Adipocyte (in vitro differentiated cells): ENCODE data around the gene CTNNBL1.
"Not testable (repeated sequence)": the region's sequence is repeated elsewhere in the genome, so short reads cannot be mapped to it uniquely, and the experiment has no call there.

Experiments used
- DNase-seq: peaks from one replicate; pipeline ENCODE4 v3.0.0-alpha.2; 2015; ENCODE audit warnings: low read depth
- H3K27me3 ChIP-seq: replicated peaks from 2 replicates; pipeline ENCODE4 v1.7.0; 2013; ENCODE audit warnings: mild to moderate bottlenecking, low read length, moderate library complexity; ENCODE audit not compliant: control insufficient read depth, insufficient read depth
- H3K36me3 ChIP-seq: 2 replicates; pipeline ENCODE4 v1.7.0; 2013; ENCODE audit warnings: low read length, mild to moderate bottlenecking, moderate library complexity; ENCODE audit not compliant: control insufficient read depth, insufficient read depth, severe bottlenecking
- H3K4me1 ChIP-seq: 2 replicates; pipeline ENCODE4 v1.7.0; 2013; ENCODE audit warnings: mild to moderate bottlenecking, low read length, moderate library complexity; ENCODE audit not compliant: control insufficient read depth, insufficient read depth
- H3K4me3 ChIP-seq: 2 replicates; pipeline ENCODE4 v1.7.0; 2013; ENCODE audit warnings: mild to moderate bottlenecking, low read length, moderate library complexity
- H3K9ac ChIP-seq: 2 replicates; pipeline ENCODE4 v1.7.0; 2013; ENCODE audit warnings: mild to moderate bottlenecking, low read length, moderate library complexity
- H3K9me3 ChIP-seq: 2 replicates; pipeline ENCODE4 v1.7.0; 2013; ENCODE audit warnings: mild to moderate bottlenecking, low read length, moderate library complexity; ENCODE audit not compliant: control insufficient read depth

The CTNNBL1 gene

DNA sequence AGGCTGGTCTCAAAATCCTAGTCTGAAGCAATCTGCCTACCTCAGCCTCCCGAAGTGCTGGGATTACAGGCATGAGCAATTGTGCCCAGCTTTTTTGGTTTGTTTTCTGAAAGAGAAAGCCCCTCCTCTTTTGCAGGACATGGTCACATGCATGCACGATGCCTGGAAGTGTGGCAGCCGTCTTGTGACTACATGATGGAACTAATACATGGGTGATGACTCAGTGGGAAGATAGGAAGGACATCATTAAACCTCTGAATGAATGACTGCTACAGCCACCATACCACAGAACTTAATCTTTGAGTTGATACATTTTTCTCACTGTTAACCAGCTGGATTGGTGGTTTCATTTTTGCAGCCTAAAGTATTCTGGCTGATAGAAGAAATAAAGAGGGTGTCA lies 13.4 kb upstream of the CTNNBL1 start:
- Histone ChIP-seq H3K9me3 (peaks cover 5% of the 10 kb centered on the region), H3K4me1 (peaks cover 18% of the 10 kb centered on the region), H3K27me3 (peaks cover 35% of the 10 kb centered on the region), H3K9ac (no peak overlapping the region), H3K36me3 (no peaks in the 10 kb centered on the region), H3K4me3 (no peak overlapping the region)
- no peak for DNase-seq

DNA sequence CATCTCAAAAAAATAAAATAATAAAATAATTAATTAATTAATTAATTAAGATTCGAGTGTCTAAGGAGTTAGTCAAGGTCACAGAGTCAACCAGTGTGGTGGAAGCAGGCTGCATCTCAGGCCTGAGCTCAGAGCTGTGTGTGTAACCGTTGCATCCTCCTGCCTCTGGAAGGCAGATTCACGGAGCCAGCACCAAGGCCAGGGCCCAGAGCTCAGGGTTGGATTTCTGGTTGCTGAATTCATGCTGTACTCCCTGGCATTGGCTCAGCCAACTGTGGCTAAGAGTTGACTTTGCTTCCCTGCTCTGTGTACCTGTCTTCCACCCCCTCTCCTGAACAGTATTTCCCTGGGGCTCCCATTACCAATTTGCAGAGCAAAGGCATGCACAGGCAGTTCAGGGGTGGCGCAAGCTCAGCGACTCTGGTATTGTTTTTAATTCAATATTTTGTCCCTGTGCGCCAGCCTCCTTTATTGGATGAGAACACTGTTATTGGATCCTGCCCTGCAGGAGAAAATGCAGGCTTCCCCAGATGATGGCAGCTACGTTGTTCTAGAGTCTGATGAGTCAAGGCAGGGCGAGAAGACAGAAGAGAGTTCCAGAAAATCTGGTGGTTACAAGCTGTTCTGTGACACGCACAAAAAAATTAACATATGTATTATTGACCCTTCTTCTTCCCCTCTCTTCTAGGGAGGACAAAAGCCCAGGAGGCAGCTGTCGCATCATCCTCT lies 12.3 kb upstream of the CTNNBL1 start:
- DNase-seq, result peak; percentile 8
- peaks cover 25% of the 10 kb centered on the region for H3K27me3 ChIP-seq
- H3K4me3 ChIP-seq, result no peak overlapping the region
- H3K9me3 ChIP-seq, result peaks cover 11% of the 10 kb centered on the region
- no peaks in the 10 kb centered on the region for H3K36me3 ChIP-seq
- H3K4me1 ChIP-seq, result peaks cover 18% of the 10 kb centered on the region
- no peak overlapping the region for H3K9ac ChIP-seq

DNA sequence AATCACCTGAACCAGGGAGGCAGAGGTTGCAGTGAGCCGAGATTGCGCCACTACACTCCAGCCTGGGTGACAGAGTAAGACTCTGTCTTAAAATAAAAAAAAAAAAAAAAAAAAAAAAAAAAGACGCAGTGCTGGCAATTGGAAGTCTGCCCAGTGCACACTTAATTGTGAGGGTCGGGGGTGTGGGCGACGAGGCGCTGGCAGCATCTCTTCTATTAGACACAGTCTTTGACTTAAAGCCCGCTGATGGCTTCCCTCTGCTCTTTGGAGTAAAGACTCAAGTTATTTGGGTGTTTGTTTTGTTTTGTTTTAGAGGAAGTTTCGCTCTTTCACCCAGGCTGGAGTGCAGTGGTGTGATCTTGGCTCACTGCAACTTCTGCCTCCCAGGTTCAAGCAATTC lies 10.7 kb upstream of the CTNNBL1 start:
- not testable (repeated sequence) for H3K36me3 ChIP-seq, H3K4me3 ChIP-seq, H3K27me3 ChIP-seq, H3K9ac ChIP-seq, DNase-seq
- H3K9me3 ChIP-seq, result peaks cover 12% of the 10 kb centered on the region
- peaks cover 10% of the 10 kb centered on the region for H3K4me1 ChIP-seq

DNA sequence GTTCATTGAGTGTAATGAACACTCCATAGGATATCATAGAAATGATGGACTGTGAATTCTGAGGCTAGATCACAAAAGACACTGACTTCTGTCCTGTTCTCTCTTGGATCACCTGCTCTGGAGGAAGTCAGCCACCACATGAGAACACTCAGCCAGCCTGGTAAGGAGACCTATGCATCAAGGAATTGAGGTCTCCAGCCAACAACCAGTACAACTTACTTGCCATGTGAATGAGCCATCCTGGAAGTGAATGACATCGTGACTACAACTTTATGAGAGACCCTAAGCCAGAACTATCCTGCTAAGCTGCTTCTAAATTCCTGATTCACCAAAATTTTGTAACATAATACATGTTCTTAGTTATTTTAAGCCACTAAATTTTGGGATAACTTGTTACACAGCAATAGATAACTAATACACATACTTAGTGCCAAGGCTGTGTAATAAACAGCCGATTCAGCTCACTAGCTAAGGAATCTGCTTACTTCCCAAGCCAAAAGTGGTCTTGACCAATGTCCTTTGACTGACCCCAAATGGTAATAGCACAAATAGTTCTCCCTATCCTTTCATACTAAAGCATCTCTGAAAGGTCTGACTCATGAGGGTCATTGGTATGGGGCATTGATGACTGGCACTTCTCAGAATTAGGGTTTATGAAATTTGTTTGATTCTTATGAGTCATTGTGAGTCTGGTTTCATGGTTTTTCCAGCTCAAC lies 6.9 kb upstream of the CTNNBL1 start:
- Histone ChIP-seq H3K4me1 (peaks cover 8% of the 10 kb centered on the region), H3K9ac (no peak overlapping the region), H3K9me3 (peaks cover 12% of the 10 kb centered on the region), H3K4me3 (no peak overlapping the region), H3K27me3 (peaks cover 4% of the 10 kb centered on the region), H3K36me3 (no peaks in the 10 kb centered on the region)
- DNase-seq, result no peak

DNA sequence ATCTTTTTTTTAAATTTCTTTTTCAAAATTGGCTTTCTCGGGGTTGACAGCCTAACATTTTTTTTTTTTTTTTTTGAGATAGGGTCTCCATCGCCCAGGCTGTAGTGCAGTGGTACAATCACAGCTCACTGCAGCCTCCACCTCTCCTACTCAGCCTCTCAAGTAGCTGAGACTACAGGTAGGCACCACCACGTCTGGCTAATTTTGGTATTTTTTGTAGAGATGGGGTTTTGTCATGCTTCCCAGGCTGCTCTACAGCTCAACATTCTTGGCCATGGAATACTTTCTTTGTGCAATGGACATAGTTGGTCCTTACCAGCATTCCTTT lies 6.4 kb upstream of the CTNNBL1 start:
- peaks cover 8% of the 10 kb centered on the region for H3K4me1 ChIP-seq
- H3K9ac ChIP-seq, result no peak overlapping the region
- no peaks in the 10 kb centered on the region for H3K36me3 ChIP-seq
- peaks cover 12% of the 10 kb centered on the region for H3K9me3 ChIP-seq
- no peak overlapping the region for H3K4me3 ChIP-seq
- no peak for DNase-seq
- peaks cover 4% of the 10 kb centered on the region for H3K27me3 ChIP-seq

DNA sequence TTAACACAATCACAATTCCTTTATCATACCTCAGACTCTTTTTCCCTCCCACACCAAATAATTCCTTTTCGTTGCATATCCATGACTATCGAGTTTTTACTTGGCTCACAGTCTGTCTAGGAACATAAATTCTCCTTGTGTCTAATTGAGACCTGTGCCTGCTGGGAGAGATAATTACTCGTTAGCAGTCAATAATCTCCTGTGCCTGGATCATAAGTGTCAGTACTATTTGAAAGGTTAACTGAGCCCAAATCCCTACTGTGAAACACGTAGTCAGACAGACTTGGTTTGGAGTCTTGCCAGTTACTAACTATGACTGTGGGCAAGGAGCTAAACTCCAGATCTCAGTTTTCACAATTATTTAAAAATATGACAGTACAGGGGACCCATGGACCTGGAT lies 5.7 kb upstream of the CTNNBL1 start:
- Histone ChIP-seq H3K27me3 (peaks cover 4% of the 10 kb centered on the region), H3K9ac (no peak overlapping the region), H3K36me3 (no peaks in the 10 kb centered on the region), H3K9me3 (peaks cover 12% of the 10 kb centered on the region), H3K4me1 (peaks cover 8% of the 10 kb centered on the region), H3K4me3 (no peak overlapping the region)
- DNase-seq, result no peak

DNA sequence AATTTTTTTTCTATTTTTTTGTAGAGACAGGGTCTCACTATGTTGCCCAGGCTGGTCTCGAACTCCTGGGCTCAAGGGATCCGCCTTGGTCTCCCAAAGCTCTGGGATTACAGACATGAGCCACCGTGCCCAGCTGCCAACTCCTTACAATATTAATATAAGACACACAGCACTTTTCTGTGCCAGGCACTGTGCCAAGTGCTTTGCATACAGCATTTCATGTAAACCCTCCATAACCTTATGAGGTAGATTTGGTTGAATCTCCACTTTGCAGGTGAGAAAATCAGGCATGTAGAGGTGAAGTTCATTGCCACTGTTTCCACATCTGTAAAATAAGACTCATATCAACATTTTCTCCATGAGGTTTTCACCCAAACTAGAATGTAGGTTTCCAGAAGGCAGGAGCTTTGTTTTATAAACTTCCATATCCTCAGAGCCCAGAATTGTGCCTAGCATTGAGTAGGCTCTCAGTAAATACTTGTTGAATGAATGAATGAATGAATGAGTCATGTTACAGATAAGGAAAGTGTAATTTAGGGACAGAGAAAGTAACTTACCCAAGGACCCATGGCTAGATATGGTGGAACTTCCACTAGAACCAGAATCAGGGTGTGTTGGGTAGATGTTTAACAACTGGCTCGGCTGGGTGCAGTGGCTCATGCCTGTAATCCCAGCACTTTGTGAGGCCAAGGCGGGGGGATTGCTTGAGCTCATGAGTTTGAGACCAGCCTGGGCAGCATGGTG lies 3.0 kb upstream of the CTNNBL1 start:
- H3K9ac ChIP-seq, result no peak overlapping the region
- H3K9me3 ChIP-seq, result peaks cover 12% of the 10 kb centered on the region
- DNase-seq, result no peak
- no peak overlapping the region for H3K4me3 ChIP-seq
- no peaks in the 10 kb centered on the region for H3K36me3 ChIP-seq
- peaks cover 4% of the 10 kb centered on the region for H3K27me3 ChIP-seq
- peaks cover 26% of the 10 kb centered on the region for H3K4me1 ChIP-seq

DNA sequence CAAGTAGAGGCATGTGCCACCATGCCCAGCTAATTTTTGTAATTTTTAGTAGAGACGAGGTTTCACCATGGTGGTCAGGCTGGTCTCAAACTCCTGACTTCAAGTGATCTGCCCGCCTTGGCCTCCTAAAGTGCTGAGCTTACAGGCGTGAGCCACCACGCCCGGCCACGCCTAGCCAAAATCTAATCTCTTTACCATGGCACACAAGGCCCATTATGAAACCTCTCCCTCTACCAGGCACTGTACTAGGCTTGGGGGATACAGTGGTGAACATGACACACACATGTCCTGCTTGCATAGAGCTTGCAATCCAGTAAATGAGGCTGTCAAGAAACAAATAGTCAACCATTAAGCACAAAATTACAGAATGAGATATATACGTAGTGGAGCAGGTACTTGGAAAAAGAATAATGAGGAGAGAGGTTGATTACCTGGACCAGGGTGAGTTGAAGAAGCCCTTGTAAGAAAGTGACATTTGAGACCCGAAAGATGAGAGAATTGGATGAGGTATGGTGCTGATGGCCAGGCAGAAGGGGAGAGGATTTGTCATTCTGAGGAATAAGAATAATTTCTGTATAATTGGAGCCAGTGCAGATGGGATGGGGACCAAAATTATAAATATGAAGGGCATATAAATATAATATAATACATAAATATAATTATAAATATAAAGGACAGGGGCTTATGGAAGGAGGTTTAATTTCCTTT lies 1.2 kb upstream of the CTNNBL1 start:
- no peaks in the 10 kb centered on the region for H3K9me3 ChIP-seq
- H3K4me3 ChIP-seq, result no peak overlapping the region
- H3K4me1 ChIP-seq, result peaks cover 27% of the 10 kb centered on the region
- H3K36me3 ChIP-seq, result no peaks in the 10 kb centered on the region
- no peak for DNase-seq
- peaks cover 4% of the 10 kb centered on the region for H3K27me3 ChIP-seq
- H3K9ac ChIP-seq, result no peak overlapping the region

DNA sequence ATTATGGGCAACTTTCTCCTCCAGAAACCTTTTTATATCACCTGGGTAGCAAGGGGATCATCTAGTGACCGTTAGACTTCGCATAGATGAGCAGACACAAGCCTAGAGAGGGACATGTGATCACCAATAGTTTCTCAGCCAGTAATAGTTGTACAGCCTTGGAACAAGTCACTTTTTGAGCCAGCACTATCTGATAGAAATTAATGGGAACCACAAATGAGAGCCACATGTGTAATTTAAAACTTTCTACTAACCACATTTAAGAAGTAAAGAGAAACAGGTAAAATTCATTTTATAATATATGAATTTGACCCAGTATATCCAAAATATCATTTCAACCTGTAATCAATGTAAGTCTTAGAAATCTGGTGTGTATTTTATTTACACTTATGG lies 592 bp upstream of the CTNNBL1 start:
- Histone ChIP-seq H3K4me3 (peak overlapping the region; percentile 96), H3K27me3 (peaks cover 4% of the 10 kb centered on the region), H3K36me3 (no peaks in the 10 kb centered on the region), H3K9ac (peak overlapping the region; percentile 75), H3K9me3 (no peaks in the 10 kb centered on the region), H3K4me1 (peaks cover 21% of the 10 kb centered on the region)
- peak; percentile 28 for DNase-seq

DNA sequence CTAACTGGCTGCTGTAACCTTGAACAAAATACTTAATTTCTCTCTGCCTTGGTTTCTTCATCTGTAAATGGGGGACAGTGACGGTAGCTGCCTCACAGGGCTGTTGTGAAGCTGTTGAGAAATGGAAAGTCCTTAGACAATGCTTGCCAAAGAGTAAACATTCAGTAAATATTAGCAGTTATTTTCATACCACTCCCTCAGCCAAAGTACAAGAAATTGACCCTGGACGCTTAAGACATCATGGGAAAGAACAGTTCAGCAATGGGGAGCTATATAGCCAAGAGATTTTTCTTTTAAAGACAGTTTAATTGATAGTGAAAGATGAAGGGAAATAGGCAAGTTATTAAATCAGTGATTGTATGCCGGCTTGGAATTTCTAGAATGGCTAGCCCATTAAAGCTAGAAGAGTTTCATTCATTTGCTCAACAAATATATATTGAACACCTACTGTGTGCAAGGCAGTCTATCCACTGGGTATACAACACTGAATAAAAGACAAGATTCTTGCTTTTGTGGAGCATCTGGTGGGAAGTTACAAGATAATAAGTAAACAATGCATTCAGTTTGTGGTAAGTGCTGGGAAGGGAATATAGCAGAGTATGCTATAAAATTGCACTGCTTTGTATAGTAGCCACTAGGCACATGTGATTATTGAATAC lies 2.0 kb downstream of the CTNNBL1 start:
- no peaks in the 10 kb centered on the region for H3K36me3 ChIP-seq
- peaks cover 20% of the 10 kb centered on the region for H3K4me1 ChIP-seq
- no peak for DNase-seq
- H3K9me3 ChIP-seq, result no peaks in the 10 kb centered on the region
- no peak overlapping the region for H3K4me3 ChIP-seq
- peaks cover 1% of the 10 kb centered on the region for H3K27me3 ChIP-seq
- H3K9ac ChIP-seq, result no peak overlapping the region
